Activated CD4-positive, alpha-beta T cell treated with anti-CD3 and anti-CD28 coated beads, Interleukin-2, amount 10 ng/mL, durations not matched to agents 24 days and 14 days (primary cell): ENCODE data around the gene MBTD1. TPM values are rescaled to one million over a fixed set of nuclear protein-coding genes. Genes with fewer than 3 reads are reported as not detected.

Experiments used
- DNase-seq: peaks from one replicate; pipeline ENCODE4 v3.0.0; 2022
- H3K27ac Mint-ChIP-seq: one replicate; pipeline ENCODE4 v1.8.0; 2022; ENCODE audit warnings: mild to moderate bottlenecking, mixed read lengths
- H3K27me3 Mint-ChIP-seq: one replicate; pipeline ENCODE4 v1.8.0; 2022; ENCODE audit warnings: mixed read lengths
- H3K36me3 Mint-ChIP-seq: one replicate; pipeline ENCODE4 v1.8.0; 2022; ENCODE audit warnings: low read depth, mild to moderate bottlenecking, mixed read lengths
- H3K4me1 Mint-ChIP-seq: one replicate; pipeline ENCODE4 v1.8.0; 2021; ENCODE audit warnings: mixed read lengths
- H3K4me3 Mint-ChIP-seq: one replicate; pipeline ENCODE4 v1.8.0; 2022; ENCODE audit warnings: mild to moderate bottlenecking, moderate library complexity, mixed read lengths
- H3K9me3 Mint-ChIP-seq: one replicate; pipeline ENCODE4 v1.8.0; 2021; ENCODE audit warnings: mixed read lengths
- intact Hi-C: fragments of 100-400 bp; cut with micrococcal nuclease; formaldehyde crosslinking; loops from one replicate; pipeline ENCODE4 v1.15.1; 2023
- total RNA-seq: library from RNA; stranded (reverse); gene quantifications from 2 replicates; pipeline ENCODE4 v1.2.3, GENCODE V29; 2022

Gene MBTD1
- total RNA-seq, 1 donor from 2014 or later: 13.1 TPM

DNA sequence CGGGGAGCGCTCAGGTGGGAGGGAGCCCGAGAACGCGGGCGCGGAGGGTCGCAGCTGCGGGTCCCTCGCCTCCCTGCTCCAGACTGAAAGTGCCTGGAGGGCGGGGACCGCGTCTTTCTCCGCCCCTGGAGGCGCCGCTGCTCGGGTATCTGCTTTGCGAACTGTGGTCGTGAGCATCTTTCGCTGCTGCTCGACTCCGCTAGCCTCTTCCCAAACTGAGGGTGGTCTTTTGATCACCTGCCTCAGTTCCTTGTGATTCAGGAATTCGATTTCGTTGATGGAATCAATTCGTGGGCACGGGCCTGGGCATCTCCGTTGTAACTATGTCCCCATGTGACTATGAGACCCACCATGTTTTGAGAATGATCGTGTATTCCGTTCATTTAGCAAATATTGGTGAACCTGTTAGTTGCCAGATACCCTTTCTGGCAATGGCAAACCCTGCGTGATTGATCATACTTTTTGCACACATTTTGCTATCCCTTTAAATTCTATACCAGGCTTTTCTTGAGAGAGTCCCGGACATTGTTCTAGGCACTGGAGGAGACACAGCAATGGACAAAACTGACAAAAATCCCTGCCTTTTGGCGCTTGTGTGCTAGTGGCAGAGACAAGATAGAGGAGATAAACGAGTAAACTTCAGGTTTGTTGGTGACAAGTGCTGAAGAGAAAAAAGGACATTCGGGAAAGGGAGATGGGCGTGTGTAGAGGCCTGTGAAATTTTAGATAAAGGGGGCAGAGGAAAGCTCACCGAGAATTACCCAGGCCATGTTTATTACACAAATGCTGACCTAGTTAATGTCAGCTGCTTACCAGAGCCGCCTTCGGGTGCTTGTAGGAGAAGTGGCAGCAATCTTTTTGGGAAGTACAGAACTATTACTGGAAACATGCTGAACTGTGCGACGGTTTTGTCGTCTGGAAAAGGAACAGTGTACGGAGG, 1.4 kb upstream of the MBTD1 start:
- Mint-ChIP-seq H3K9me3 (no peaks in the 10 kb centered on the region), H3K27ac (peak overlapping the region; percentile 97), H3K27me3 (no peaks in the 10 kb centered on the region), H3K4me1 (peaks cover 48% of the 10 kb centered on the region), H3K36me3 (peaks cover 57% of the 10 kb centered on the region), H3K4me3 (peak overlapping the region; percentile 84)
- peak; percentile 61 for DNase-seq
- intact Hi-C loops: loop anchor here (2.0 kb wide), 1 partner anchor 260 kb away; no protein-coding TSS in a partner anchor

DNA sequence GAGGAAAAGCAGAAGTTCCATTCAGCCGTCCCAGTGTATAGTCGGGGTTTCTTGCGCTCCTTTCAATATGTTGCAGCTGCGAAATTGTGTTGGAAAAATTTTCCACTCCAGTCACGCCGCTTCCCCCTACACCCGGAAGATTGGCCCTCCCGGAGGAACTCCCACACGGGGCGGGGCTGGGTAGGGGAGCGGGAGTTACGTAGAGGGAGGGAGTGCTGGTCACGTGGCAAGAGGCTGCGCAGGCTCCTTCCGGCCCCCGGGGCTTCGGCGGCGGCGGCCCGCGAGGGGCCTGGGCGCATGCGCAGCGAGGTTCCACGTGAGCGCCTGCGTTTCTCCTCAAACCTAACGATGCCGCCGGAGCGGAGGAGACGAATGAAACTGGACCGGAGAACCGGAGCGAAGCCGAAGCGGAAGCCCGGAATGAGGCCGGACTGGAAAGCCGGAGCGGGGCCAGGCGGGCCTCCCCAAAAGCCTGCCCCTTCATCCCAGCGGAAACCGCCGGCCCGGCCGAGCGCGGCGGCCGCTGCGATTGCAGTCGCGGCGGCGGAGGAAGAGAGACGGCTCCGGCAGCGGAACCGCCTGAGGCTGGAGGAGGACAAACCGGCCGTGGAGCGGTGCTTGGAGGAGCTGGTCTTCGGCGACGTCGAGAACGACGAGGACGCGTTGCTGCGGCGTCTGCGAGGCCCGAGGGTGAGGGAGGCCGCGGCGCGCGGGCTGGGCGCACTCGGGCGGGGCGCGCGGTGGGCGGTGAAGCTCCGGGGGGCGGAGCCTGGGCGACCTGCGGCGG, 581 bp upstream of the MBTD1 start, which contains the start of gene UTP18:
Gene UTP18, plus strand, starts transcription at position 310 of the 787 bp plus-strand sequence. Its CDS starts 39 bp downstream, at position 349.
- intact Hi-C loops: loop anchor here (1.0 to 2.0 kb wide), 4 partner anchors 94 to 260 kb away; partner anchors contain the start of genes NME1 and NME2
- DNase-seq: peak; percentile 98
- H3K9me3 Mint-ChIP-seq: no peaks in the 10 kb centered on the region
- peak within 1 kb of the TSS; percentile 84 for H3K4me3 Mint-ChIP-seq
- peaks cover 56% of the 10 kb centered on the region for H3K36me3 Mint-ChIP-seq
- no peaks in the 10 kb centered on the region for H3K27me3 Mint-ChIP-seq
- H3K27ac Mint-ChIP-seq: peak within 1 kb of the TSS; percentile 97
- H3K4me1 Mint-ChIP-seq: peaks cover 48% of the 10 kb centered on the region

DNA sequence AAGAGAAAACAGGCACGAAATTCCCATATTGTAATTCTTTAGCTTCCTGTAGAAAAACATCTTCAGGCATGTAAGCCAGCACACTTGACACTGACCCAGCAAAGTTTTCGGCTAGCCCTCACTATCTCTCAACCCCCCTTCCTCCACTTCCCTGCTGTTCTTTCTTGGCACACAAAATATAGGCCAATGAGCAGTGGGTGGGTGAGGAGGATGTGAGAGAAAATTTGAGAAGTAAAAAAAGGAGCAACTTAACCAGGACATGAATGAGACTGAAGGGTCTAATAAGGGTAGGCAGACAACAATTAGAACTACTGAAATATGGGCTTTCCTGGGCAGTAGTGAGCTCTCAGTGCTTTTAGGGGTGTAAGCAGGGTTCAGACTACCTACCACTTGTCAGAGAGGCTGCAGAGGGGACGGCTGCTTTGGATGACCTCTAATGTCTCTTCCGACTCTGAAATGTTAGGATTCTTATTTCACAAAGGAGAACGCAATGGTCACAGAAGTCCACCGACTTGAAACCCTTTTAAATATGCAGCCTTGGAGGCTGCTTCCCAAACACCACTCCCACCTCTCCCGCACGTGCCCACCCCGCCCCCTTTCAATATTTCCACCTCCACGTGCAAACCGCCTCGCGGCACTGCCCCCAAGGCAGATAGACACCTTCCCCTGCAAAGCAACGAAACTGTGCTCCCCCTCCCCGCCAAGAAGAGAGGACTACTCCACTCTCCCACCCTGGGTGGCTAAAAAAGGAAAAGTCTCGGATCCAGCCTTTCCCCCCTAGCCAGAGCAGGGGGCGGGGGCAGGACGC, 889 bp downstream of the MBTD1 start:
- H3K4me3 Mint-ChIP-seq: peak overlapping the region; percentile 84
- peak overlapping the region; percentile 82 for H3K27ac Mint-ChIP-seq
- H3K36me3 Mint-ChIP-seq: peaks cover 56% of the 10 kb centered on the region
- no peaks in the 10 kb centered on the region for H3K9me3 Mint-ChIP-seq
- H3K27me3 Mint-ChIP-seq: no peaks in the 10 kb centered on the region
- intact Hi-C loops: no loop called here
- peak; percentile 65 for DNase-seq
- peaks cover 48% of the 10 kb centered on the region for H3K4me1 Mint-ChIP-seq

DNA sequence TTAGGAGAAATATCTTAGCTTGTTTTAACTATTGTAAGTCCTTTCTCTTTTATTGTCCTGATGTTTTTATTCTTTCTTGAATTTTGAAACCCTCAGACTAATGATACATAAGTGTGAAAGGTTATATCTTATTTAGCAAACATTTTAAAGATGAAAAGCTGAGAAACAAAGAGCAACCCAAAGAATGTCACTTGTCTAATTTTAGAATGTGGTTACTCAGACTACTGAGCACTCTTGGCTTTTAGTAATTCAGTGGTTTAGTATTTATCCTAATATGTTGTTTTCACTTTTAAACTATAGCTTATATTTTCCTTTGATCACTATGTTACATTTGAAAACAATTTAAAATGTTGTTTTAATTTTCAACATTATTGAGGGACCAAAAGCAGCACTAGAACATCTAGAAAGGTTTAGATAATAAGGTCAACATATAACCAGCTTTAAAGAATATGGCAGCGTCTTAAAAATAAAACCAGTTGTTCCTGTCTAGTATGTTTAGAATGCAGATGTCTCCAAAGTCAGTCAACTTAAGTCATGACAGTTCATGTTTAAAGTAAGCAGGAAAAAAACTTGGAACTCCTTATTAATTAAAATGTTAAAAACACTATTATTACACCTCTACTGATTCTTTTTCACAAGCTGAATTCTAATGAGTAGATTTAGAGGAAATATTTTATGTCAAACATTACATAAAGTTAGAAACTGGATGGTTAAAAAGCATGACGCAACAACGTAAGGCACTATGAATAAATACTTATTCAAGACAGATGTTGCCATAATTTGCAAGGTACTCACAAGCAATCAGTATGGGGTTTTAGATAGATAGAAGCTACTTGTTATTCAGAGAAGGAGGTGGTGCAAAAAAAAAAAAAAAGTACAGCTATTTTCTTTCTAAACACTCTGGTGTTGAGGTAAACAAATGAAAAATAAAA, 2.4 kb downstream of the MBTD1 start:
- peaks cover 41% of the 10 kb centered on the region for H3K4me1 Mint-ChIP-seq
- peak; percentile 8 for DNase-seq
- H3K9me3 Mint-ChIP-seq: no peaks in the 10 kb centered on the region
- H3K4me3 Mint-ChIP-seq: peak overlapping the region; percentile 84
- H3K27me3 Mint-ChIP-seq: no peaks in the 10 kb centered on the region
- no peak overlapping the region for H3K27ac Mint-ChIP-seq
- intact Hi-C loops: no loop called here
- peaks cover 53% of the 10 kb centered on the region for H3K36me3 Mint-ChIP-seq

DNA sequence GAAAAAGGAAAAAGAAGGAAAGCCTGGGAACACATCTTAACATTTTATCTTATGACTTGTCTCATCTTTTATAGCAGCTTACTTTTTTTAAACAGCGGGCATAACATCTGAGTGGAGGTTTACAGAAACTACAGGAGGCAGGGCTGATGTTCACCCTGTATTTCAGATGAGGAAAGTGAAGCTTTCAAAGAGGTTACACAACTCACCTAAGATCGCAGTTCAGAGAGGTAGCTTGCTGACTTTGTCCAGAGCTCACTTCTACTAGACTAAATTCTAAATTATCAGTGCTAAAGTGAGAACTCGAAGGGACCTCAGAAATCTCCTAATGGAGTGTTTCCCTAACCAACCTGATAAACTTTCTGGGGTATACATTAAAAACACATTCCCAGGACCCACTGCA, 3.7 kb downstream of the MBTD1 start:
- H3K4me3 Mint-ChIP-seq: no peak overlapping the region
- peak; percentile 37 for DNase-seq
- H3K27ac Mint-ChIP-seq: no peak overlapping the region
- no peaks in the 10 kb centered on the region for H3K9me3 Mint-ChIP-seq
- no peaks in the 10 kb centered on the region for H3K27me3 Mint-ChIP-seq
- peaks cover 38% of the 10 kb centered on the region for H3K4me1 Mint-ChIP-seq
- peaks cover 52% of the 10 kb centered on the region for H3K36me3 Mint-ChIP-seq
- intact Hi-C loops: no loop called here

DNA sequence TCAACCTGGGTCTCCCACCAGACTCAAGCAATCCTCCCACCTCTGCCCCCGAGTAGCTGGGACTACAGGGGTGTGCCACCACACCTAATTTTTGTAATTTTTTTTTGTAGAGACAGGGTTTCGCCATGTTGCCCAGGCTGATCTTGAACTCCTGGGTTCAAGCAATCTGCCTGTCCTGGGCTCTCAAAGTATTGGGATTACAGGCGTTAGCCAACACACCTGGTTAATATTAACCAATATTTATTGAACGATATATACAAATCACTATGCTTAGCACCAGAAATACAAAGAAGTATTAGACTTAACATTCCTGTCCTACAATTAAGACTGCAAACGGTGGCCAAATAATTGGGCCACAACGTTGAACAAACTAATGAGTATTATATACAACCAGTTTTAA, 4.2 kb downstream of the MBTD1 start:
- Mint-ChIP-seq H3K9me3 (no peaks in the 10 kb centered on the region), H3K36me3 (peaks cover 56% of the 10 kb centered on the region), H3K27ac (no peak overlapping the region), H3K27me3 (no peaks in the 10 kb centered on the region), H3K4me3 (no peak overlapping the region), H3K4me1 (peaks cover 41% of the 10 kb centered on the region)
- intact Hi-C loops: no loop called here
- DNase-seq: peak; percentile 26

DNA sequence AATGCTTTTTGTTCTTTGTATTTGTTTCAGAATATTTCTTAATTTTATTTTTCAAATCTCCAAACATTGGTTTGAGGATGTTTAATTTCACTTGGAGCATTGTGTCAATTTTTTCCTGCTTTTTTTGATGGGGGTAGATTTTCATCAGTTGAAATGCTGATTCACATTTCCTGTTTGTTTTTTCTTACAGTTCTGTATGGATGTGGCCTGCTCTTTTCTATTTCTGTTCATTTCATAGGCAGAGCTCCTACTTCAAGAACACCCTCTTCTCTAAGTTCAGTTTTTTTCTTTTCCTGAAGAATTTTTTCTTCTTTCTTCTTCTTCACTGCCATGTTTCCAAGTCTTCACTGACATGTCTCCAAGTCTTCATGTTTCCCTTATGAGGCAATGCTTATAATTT, 8.8 kb downstream of the MBTD1 start:
- Mint-ChIP-seq H3K27me3 (no peaks in the 10 kb centered on the region), H3K27ac (no peak overlapping the region), H3K4me3 (no peak overlapping the region), H3K4me1 (peaks cover 18% of the 10 kb centered on the region), H3K36me3 (peaks cover 41% of the 10 kb centered on the region), H3K9me3 (no peaks in the 10 kb centered on the region)
- no peak for DNase-seq
- intact Hi-C loops: no loop called here

DNA sequence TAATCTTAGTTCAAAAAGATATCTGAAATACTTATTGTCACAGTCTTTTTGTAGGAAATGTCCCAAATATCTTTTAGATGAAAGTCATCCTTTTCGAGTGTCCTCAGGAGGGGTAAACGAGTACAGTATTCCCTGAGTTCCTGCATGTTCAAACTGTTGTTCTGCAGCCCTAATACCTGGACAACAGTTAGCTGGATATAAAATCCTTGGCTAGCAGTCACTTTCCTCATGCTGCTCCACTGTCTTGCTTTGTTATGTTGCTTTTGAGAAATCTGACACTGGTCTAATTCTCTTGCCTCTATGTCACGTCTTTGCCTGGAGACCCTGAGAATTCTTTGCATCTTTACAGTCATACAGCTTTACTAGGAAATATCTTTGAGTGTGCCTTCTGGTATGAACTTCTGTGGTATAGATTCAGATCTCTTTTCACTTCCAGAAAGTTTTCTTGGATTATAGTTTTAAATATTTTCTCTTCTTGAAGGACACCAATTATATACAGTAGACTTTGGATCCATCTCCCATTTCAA, 9.5 kb downstream of the MBTD1 start:
- intact Hi-C loops: no loop called here
- H3K4me1 Mint-ChIP-seq: peaks cover 18% of the 10 kb centered on the region
- H3K36me3 Mint-ChIP-seq: peaks cover 39% of the 10 kb centered on the region
- H3K27ac Mint-ChIP-seq: no peak overlapping the region
- no peaks in the 10 kb centered on the region for H3K9me3 Mint-ChIP-seq
- peak; percentile 18 for DNase-seq
- H3K27me3 Mint-ChIP-seq: no peaks in the 10 kb centered on the region
- no peak overlapping the region for H3K4me3 Mint-ChIP-seq

DNA sequence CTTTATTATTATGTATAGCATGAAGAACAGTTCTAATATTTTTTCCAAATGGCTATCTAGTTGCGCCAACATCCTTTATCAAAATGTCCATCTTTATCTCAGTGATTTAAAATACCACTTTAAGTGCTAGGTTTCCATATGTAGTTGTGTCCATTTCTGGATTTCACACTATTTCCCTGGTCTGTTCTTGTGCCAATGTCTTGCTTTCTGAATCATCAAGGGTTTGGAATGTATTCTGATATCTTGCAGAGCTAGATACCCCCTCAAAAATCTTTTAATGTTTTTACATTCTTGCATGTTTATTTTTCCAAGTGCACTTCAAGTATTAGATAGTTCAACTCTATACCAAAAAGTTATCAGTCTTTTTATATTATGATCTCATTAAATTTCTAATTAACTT, 14.3 kb downstream of the MBTD1 start:
- no peaks in the 10 kb centered on the region for H3K27me3 Mint-ChIP-seq
- H3K27ac Mint-ChIP-seq: no peak overlapping the region
- no peak overlapping the region for H3K4me3 Mint-ChIP-seq

DNA sequence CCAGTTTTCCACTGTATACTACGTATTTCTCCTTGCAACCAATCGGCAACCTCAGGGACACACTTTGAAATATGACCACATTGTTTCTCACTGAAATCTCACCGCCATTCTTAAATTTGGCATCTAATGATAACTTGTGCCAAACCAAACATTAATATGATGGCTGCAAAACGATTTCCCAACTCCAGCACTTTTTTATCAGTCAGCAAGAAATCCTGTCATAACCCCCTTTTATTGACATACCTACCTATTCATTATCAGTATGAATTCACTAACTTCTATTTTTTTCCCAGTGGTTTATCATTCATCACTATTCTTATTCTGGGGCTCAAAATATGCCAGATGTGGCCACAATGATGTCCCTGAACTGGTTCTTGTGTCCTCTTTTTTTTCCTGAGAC, 15.8 kb downstream of the MBTD1 start:
- no peaks in the 10 kb centered on the region for H3K9me3 Mint-ChIP-seq
- DNase-seq: peak; percentile 11
- H3K4me3 Mint-ChIP-seq: no peak overlapping the region
- peaks cover 7% of the 10 kb centered on the region for H3K4me1 Mint-ChIP-seq
- no peaks in the 10 kb centered on the region for H3K27me3 Mint-ChIP-seq
- H3K27ac Mint-ChIP-seq: no peak overlapping the region
- H3K36me3 Mint-ChIP-seq: peaks cover 15% of the 10 kb centered on the region
- intact Hi-C loops: no loop called here

More for the DNA sequence above, 14.3 kb downstream of the MBTD1 start:
- Mint-ChIP-seq H3K4me1 (peaks cover 5% of the 10 kb centered on the region), H3K36me3 (peaks cover 15% of the 10 kb centered on the region), H3K9me3 (no peaks in the 10 kb centered on the region)
- peak; percentile 13 for DNase-seq
- intact Hi-C loops: no loop called here

DNA sequence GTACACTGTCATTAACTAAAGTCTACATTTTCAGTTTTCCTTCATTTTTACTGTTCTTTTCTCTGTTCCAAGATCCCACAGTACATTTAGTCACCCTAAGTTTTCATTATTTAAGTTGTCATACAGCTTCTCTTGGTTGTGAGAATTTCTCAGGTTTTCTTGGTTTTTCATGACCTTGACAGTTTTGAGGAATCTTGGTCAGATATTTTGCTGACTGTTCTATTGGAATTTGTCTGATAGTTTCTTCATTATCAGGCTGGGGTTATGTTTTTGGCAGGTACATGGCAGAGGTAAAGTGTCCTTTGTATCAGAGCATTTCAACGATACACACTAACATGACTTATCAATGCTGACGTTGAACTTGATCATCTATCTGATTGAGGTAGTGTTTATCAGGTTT, 19.6 kb downstream of the MBTD1 start:
- H3K36me3 Mint-ChIP-seq: peaks cover 9% of the 10 kb centered on the region
- H3K4me3 Mint-ChIP-seq: no peak overlapping the region
- no peaks in the 10 kb centered on the region for H3K27me3 Mint-ChIP-seq
- peak; percentile 8 for DNase-seq
- peaks cover 23% of the 10 kb centered on the region for H3K4me1 Mint-ChIP-seq
- intact Hi-C loops: no loop called here
- no peaks in the 10 kb centered on the region for H3K9me3 Mint-ChIP-seq
- H3K27ac Mint-ChIP-seq: no peak overlapping the region

DNA sequence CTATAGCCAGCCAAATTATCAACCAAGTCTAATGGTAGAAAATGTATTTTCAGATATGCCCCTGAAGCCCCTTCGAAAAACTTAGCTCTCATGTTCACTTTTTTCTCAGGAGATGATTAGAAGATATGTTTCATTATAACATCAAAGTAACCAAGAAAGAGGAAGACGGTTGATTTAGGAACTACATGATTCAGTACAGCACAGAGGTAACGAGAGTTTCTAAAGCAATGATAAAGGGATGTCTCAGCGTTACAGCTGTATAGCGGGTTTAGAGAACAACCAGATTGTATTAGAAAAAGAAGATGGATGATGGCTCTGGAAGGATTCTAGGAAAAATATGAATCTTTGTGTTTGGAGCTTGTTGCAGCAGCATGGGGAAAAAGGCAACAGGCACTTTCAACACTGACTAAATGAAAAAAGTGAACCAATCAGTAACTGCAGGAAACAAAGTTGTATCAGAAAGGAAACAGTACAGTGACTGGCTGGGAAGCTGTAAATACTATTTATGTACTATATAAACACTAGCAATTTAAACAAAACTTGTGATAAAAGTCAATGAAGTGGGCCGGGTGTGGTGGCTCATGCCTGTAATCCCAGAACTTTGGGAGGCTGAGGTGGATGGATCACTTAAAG, 21.5 kb downstream of the MBTD1 start:
- Mint-ChIP-seq H3K4me1 (peaks cover 18% of the 10 kb centered on the region), H3K36me3 (peaks cover 6% of the 10 kb centered on the region), H3K9me3 (no peaks in the 10 kb centered on the region), H3K27me3 (no peaks in the 10 kb centered on the region), H3K4me3 (peak overlapping the region; percentile 23), H3K27ac (peak overlapping the region; percentile 3)
- DNase-seq: peak; percentile 54
- intact Hi-C loops: no loop called here
